ENCODE results near the gene KNL1. TPM values are rescaled to one million over a fixed set of nuclear protein-coding genes. Genes with fewer than 3 reads are reported as not detected.

Gene KNL1
- total and polyA plus RNA-seq, 12 donors = 0.13 to 7.9 (median 1.4) TPM

GRCh38 chr15:40591389-40591788 lies 2.7 kb upstream of the KNL1 start:
- DNase-seq = no peak
- Histone ChIP-seq H3K4me3 (no peak overlapping the region), H3K27me3 (peaks cover 3% of the 10 kb centered on the region), H3K27ac (no peak overlapping the region), H3K36me3 (replicated peaks in 1 of 2) (no peaks in the 10 kb centered on the region), H3K9me3 (replicated peaks in 1 of 3) (no peaks in the 10 kb centered on the region), H3K4me1 (replicated peaks in 1 of 2) (peaks cover 5 to 12% of the 10 kb centered on the region in 2 donors)
- TF ChIP-seq POLR2A (IDR thresholded peaks at IDR 0.05) = no peak
- TF ChIP-seq CTCF (IDR thresholded peaks at IDR 0.05) = no peak
- WGBS, 4 donors = 67 to 75% (median 72%) methylated on average over 8 of the region's 8 CpGs
- intact Hi-C loops (cut with DNase I) = no loop called here

GRCh38 chr15:40593165-40593564 lies 884 bp upstream of the KNL1 start:
- no peaks in the 10 kb centered on the region for H3K36me3 ChIP-seq (replicated peaks in 1 of 2)
- H3K4me3 ChIP-seq = no peak overlapping the region
- no peak overlapping the region for H3K27ac ChIP-seq
- peaks cover 3% of the 10 kb centered on the region for H3K27me3 ChIP-seq
- no peaks in the 10 kb centered on the region for H3K9me3 ChIP-seq (replicated peaks in 1 of 3)
- no peak for DNase-seq
- TF ChIP-seq CTCF (IDR thresholded peaks at IDR 0.05) = no peak
- TF ChIP-seq POLR2A (IDR thresholded peaks at IDR 0.05) = no peak
- WGBS, 4 donors = 61 to 74% (median 64%) methylated on average over 2 of the region's 2 CpGs
- intact Hi-C loops (cut with DNase I) = no loop called here
- peaks cover 5 to 12% of the 10 kb centered on the region in 2 donors for H3K4me1 ChIP-seq (replicated peaks in 1 of 2)

- Histone ChIP-seq H3K9me3 (replicated peaks in 1 of 3) (no peaks in the 10 kb centered on the region), H3K4me3 (peak overlapping the region in 3 of 4 donors; percentile 15 to 57 (median 35)), H3K36me3 (replicated peaks in 1 of 2) (no peaks in the 10 kb centered on the region), H3K4me1 (replicated peaks in 1 of 2) (peaks cover 5 to 12% of the 10 kb centered on the region in 2 donors), H3K27ac (peak overlapping the region in 4 of 5 donors; percentile 85 to 96 (median 92)), H3K27me3 (peaks cover 3% of the 10 kb centered on the region)
- peak; percentile 43 to 66 (median 58) for DNase-seq
- 0 to 2% (median 1%) methylated on average over 15 to 31 of the region's 31 CpGs for WGBS, 4 donors
- peak in 2 of 6 experiments; percentile 11 to 27 for TF ChIP-seq CTCF (IDR thresholded peaks at IDR 0.05)
- no peak for TF ChIP-seq POLR2A (IDR thresholded peaks at IDR 0.05)
- intact Hi-C loops (cut with DNase I) = no loop called here
These were observed 384 bp downstream of the KNL1 start for GRCh38 chr15:40594429-40594836.

- no peak overlapping the region for H3K4me3 ChIP-seq
These were observed 1.2 kb downstream of the KNL1 start for GRCh38 chr15:40595219-40595618.

More at GRCh38 chr15:40595219-40595618, 1.2 kb downstream of the KNL1 start:
- H3K36me3 ChIP-seq (replicated peaks in 1 of 2) = no peaks in the 10 kb centered on the region
- intact Hi-C loops (cut with DNase I) = no loop called here
- H3K27me3 ChIP-seq = peaks cover 3% of the 10 kb centered on the region
- no peaks in the 10 kb centered on the region for H3K9me3 ChIP-seq (replicated peaks in 1 of 3)
- 27 to 33% (median 31%) methylated on average over 5 of the region's 5 CpGs for WGBS, 4 donors
- no peak for DNase-seq
- peaks cover 5 to 12% of the 10 kb centered on the region in 2 donors for H3K4me1 ChIP-seq (replicated peaks in 1 of 2)
- TF ChIP-seq CTCF (IDR thresholded peaks at IDR 0.05) (no peak), POLR2A (IDR thresholded peaks at IDR 0.05) (no peak)
- H3K27ac ChIP-seq = no peak overlapping the region
